Hepatic stellate cell (primary cell): ENCODE results near the gene NFE2.
"Not testable (repeated sequence)": the region's sequence is repeated elsewhere in the genome, so short reads cannot be mapped to it uniquely, and the experiment has no call there.

ENCODE experiments used
- DNase-seq: peaks from one replicate; pipeline ENCODE4 v3.0.0; 2011; ENCODE audit warnings: low spot score

Gene NFE2

DNA sequence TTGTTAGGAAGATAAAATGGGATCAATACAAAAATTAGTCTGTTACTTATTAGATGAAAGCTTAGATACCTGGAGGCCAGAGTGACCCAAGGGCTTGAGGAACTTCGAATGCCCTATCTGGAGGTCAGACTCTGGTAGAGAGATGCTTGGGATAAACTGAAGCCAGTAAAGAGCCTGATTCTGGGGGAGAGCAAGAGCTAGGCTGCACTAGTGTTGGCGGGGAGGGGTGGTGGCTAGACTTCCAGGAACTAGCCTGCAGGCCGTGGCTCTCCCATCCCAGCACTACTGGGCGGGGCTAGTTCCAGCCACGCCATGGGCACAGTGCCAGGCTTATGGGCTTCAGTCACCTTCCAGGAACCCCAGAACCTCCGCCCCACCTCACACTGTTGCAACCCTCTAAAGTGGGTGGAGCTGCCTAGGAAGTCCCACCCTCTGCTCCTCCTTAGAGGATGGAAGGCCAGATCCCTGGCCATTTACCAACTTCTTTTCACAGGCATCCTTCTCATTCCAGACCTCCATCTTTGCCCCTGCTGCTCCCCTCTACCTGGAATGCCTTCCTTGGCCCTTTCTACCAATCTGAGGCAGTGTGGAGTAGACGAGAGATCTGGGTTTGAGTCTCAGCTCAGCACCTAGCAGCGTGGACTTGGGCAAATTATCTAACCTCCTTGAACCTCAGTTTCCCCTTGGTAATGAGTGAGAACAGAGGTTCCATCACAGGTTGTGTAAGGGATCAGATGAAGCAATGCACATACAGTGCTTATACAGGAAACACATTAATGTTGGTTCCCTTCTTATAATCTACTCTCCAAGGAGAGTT is 6.3 kb upstream of the NFE2 start:
- no peak for DNase-seq

DNA sequence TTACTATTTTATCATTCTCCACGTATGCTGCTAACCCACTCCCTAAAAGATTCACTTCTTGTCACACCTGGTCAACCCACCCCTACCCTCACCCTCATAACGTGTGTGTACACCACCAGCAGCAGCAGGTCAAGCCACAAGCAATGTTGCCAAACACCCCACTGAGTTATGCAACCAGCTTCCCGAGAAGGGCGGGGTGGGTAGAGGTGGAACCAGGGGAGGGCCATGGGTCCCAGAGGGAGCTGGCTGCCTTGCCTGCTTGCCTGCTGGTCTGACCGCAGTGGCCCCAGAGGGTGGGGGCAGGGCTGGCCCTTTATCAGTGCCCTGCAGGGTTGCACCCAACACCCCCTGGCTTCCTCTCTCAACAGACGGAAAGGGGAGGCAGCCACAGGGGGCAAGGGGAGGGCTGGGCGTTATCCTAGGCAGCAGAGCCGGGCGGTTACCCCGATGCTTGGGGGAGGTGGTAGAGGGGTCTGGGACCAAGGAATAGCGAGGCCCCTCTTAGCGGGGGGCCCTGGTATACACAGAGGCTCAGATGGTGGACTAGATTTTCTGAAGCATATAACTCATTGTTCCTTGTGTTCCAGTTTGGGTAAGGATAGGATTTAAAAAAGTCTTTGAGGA is 3.5 kb upstream of the NFE2 start:
- peak; percentile 71 for DNase-seq

DNA sequence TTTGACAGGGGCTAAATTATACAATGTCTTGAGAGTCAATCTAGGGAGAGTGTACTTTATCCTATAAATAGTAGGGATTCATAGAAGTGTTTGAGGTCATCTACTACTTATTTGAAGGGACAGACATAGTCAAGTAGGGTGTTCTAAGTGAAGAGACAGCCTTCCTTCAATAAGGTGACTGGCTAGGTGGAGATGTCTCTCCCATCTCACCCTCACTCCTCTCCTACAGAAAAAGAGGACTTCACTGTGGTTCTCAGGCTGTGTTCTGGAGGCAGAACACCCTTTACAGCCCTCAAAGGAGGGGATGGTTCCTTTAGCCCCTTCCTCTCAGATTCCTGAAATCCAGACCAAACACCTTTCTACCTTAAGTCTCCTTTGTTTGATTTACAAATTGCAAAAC is 2.8 kb upstream of the NFE2 start:
- DNase-seq = no peak

DNA sequence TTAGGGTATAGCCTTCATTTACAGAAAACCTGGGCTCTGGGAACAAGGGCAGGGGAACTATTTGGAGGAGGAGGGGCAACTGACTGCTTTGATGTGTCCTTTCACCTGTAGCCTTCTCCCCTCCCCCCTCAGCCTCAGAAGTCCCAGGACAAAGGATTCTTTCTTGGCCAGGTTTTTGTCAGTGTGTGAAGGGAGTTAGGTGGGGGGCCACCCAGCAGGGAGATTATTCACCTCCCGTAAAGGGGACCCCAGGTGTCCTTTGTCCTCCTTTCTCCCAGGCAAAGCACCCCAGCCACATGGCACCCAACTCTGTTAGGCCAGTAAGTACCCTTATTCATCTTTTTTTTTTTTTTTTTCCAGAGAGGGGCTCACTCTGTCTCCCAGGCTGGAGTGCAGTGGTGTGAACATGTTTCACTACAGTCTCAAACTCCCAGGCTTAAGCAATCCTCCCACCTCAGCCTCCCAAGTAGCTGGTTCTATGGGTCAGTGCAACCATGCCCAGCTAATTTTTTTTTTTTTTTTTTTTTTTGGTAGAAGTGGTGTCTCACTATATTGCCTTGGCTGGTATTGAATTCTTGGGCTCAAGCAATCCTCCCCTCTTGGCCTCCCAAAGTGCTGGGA is 723 bp upstream of the NFE2 start:
- DNase-seq = no peak

DNA sequence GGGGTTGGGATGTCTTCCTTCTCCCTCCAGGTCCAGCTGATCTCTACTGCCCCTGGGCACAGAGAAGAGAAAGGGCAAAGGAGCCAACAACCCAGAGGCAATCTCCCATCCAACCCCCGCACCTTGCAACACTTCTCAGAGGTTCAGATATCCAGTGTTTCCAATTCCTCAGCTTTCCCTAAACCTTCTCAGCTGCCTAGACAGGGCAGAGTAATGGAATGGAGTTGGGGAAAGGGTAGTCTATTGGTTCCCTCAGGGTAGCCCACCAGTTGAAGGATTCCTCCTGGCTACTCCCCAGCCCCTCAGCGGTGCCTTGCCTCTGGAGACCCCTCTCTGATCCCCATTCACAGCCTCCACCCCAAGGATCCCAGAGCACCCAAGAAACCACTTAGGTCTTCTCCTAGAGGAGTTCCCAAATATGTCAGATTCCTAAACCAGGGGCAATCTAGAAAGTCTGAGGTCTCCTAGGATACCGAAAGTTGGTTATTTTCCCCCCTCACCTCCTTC is 537 bp downstream of the NFE2 start:
- DNase-seq = no peak

DNA sequence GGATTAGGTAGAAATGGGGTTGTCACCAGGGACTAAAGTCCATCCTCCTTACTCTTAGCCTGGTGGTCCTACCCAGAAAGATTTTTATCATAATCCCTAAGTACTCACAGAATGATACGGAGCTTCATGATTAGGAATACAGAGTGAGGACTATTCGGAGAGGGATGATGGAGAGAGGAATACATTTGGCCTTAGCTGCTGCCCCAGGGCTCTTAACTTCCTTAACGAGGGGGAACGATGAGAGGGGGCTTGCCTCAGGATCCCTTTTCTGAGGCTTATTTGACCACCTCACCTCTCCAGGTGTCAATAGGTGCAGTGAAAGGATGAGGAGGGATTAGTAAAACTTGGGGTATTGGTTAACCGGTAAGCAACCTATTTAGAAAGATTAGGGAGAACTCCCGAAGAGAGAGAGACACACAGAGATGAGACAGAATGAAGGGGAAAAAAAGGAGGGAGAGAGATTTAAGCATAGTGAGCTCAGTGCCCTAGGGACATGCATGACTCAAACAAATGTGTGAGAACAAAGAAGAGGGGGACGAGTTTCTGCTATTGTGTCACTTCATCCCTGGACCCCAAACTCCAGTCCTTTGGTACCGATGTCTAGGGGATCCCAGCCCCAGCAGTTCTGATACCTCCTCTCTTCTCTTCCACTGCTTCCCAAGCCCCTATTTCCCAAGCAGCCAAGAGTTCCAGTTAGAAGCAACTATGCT is 1.1 kb downstream of the NFE2 start:
- no peak for DNase-seq

DNA sequence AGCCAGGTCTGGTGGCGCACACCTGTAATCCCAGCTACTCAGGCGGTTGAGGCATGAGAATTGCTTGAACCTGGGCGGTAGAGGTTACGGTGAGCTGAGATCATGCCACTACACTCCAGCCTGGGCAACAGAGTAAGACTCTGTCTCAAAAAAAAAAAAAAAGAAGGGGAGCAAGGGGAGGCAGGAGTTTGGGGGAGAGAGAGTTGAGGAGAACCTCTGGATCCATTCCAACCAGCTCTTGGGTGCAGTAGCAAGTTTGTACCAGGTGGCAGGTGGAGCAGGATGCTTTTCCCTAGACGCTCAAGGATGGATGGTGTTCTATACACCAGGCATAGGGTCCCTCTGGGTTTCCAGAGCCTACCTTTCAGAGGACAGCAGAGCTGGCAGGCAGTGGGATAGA is 1.9 kb downstream of the NFE2 start:
- no peak for DNase-seq

DNA sequence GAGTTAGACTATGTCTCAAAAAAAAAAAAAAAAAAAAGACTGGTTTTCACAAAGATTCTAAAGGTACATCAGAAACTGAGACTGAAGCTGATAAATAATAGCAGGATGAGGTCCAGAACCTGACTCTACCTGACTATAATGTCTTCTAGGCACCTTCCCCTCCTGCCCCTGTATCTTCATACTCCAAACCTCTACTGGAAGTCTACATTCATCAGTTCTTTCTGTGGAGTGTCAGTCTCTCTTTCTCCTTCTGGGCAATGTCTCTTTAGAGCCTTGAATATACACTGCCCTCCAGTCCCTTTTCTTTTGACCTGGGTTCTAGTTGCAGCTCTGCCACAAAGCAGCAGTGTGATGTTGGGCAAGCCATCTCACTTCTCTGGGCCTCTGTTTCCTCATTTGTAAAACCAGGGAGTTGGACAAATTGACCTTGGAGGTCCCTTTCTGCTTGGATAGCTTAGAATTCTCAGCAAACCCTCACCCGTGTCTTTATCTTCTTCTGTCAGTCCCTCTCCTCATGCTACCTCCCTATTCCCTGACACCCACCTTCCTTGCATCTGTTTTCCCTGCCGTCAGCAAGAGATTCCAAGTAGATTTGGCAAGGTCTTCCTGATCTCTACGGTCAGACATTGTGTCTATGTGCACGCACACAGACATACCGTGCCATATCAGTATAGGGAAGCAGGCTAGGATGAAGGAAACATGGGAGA is 4.3 kb downstream of the NFE2 start:
- DNase-seq = no peak

DNA sequence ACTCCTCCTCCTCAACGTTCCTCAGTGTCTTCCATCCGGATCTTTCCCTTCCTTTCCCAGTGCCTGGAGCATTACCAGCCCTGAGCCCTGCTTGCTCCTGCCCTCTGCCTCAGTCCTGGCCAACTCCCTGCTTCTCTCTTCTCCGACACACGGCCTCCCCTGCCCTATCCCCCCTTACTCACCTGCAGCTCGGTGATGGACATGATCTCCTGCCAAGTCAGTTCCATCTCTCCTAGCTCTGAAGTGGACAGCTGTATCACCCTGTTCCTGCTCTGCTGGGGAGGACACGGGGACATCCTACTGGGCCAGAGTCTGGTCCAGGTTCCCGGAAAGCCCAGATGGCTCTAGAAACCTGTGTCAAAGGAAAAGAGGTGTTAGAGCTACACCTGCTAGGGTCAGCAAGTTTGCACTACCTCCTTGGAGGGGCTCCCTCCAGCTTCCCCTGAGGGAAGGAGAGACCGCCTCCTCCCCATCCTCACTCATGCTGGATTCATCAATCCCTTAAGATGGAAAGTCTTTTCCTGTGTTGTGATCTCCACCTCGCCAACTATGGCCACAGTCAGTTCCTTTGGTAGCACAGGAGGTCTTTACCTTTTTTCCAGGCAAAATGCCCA is 5.8 kb downstream of the NFE2 start:
- no peak for DNase-seq

DNA sequence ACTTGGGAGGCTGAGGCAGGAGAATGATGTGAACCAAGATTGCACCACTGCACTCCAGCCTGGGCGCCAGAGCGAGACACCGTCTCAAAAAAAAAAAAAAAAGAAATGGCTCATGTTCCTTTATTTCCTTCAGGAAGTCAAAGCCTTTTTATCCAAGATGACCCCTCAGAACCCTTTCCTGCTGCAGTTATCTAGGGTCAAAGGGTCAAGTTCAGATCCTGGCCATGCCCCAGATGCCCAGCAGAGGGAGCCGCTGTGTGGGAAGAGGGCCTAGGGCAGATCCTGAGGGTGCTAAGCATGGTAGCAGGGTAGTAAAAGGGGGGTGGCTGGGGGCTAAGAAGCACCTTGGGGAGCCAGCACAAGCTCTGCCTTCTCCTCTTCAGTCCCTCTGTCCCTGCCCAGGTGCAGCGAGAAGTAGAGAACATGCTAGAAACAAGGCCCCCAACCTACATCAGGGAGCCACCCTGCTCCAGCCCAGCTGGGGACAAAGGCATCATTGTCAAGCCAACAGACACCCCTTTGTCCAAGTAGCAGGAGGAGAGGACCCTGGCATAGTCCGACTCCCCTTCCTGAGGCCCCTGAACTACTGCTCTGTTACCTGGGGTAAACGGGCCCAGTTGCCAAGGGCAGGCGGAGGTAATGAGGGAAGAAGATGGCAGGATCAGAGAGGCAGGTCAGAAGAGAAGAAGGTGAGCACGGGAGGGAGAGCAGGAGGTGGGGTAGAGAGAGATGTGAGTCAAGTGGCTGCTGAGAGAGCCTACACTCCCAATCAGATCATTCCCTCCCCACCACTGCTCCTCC is 6.5 kb downstream of the NFE2 start:
- DNase-seq = peak; percentile 64

DNA sequence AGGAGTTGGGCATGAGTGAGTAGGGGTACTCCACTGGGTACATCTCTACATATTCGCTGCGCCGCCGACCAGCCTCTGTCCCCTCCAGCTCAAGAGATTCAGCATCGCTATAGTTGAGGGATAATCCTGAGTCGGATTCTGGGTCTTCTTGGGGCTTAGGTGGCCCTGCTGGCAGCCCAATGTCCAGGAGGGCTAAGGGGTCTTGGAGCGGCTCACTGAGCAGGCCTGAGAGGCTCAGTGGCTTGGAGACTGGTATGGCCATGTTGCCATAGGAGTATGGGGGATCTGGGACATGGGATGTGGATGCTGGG is 7.9 kb downstream of the NFE2 start:
- no peak for DNase-seq

DNA sequence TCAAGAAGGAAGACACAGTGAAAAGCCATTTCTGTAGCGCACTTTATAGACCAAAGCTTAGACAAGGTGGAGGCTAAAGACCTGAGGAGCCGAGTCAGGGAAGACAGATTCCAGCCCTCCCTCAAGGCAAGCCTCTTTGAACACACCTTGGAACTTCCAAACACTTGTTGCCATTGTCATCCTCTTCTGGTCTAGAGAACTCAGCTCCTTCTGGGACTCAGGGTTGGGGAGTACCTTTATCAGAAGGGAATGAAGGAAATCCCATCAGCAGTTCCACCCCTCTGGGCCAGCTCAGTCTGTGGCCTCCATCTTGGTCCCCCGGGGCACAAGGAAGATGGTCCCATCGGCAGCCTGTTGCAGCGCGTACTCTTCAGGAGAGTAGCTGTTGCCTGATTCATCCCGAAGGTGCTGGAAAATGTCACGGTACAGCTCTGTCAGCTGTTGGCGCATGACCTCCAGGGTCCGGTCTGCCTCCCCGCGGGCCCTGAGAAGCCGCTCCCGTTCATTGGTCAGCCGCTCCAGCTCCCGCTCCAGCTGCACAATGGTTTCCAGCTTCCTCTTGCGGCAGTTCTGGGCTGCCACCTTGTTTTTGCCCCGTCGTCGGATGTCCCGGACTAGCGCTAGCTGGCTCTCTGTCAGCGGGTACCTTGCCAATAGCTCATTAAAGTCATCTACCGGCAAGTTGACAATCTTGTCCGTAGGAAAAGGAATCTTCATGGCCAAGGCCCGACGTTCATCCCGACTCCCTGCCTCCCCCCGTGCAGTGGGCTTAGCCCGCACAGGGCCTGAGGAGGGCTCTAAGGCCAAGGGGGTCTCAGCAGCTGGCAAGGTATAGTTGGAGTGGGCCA is 8.5 kb downstream of the NFE2 start:
- DNase-seq = no peak

DNA sequence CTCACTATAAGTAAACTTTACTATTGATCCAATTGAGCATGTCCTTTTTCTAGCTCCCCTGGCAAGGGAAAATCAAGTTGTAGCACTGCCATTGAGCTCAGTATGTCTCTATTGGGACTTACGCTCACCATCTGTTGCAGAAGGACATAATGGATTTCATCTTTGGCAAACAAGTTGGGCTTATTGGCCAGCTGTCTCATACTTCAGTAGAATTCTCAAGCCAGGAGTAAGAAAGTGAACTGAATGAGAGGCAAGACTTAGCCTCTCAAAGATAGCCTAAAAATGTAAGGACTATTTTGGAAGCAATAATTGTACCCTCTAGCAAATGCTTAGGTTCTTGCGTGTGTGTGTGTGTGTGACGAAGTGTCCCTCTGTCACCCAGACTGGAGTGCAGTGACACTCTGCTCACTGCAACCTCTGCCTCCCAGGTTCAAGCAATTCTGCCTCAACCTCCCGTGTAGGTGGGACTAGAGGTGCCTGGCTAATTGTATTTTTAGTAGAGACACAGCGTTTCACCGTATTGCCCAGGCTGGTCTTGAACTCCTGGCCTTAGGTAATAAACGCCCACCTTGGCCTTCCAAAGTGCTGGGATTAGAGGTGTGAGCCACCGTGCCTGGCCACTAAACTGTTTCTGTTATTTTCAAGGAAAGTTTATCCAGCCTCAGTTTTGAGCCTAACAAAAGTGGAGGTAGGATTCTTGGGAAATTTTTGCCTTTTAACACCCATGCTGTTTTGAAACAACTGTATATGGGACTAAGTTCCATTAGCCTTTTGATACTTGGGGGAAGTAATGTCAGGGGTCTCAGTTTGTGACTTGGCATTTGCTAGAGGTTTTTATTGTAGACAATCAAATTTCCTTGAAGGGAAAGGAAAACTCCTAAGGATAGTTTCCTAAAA is 13.3 kb downstream of the NFE2 start:
- DNase-seq = no peak

DNA sequence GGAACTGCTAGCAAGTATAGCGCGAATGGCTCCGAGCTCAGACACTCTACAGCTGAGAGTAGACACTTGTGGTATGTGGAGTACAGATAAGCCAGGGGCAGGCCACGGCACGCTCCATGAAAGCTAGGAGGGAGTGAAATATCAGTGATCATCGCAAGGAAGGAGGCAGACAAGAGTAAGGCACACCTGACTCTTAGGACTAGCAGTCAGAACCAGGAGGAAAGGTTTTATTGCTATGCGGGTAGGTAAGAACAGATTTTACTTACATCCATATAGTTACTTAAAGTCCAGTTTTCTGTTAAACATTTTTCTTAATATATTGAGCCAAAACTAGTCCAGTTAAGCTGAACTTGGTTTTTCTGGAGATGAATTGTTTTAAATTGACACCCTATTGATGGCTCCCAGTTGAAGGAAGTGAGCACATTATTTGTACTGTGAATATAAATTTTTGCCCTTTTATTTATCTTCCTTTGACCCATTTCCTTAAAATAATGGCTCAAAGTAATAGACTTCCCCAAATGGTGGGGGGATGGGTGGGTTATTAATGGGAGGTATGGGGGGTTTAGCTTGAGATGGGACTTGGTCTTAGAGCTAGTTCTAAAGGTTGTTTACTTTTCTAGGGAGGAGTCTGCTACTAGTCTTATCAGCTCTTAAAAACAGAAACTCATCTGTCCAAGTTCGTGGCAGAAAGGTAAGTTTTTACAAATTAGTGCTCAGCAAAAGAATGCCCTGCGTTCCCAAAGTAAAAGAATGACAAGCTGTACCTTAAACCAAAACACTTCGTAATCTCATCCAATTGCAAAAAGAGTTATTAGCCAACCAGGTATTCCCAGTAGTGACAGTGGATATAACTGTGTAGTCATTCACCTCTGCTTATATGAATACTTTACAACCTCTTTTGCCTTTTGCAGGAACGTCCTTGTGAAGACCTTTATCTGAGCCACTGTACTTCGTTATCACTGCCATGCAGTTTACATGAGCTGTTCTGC is 14.5 kb downstream of the NFE2 start:
- no peak for DNase-seq

DNA sequence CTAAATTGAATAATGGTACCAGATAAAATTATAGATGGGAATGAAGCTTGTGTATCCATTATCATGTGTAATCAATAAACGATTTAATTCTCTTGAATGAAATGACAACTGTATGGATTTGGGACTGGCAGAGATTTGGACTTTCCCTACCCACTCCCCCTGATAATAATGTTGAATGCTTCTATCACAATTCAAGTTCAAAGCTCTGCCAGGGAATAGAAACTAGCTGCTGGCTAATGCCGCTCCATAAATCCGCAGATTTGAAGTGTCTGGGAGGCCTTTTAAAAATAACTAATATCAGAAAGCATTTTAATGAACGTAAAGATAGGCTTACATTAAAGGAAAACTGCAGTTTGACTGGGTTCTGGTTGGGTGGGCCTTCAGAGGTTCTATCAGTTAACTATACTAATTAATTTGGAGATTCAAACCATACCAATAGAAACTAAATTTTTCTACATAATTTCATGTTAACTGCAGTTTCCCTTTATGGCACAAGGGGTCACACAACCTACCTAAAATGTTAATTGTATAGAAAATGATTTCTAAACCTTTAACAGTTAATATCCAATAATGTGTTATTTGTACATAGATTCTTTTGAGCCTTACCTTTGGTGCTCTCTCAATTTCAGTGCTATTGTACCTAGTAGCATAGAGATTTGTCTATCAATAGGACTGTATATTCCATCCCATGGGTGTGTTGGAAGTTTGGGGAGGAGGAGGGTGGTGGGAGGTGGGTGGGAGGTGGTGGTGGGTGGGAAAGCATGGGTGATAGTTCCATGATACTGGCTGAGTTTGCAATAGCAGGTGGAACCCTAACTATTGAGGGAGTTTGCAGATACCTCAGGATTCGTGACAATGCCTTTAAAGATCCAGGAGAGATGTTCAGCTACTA is 15.4 kb downstream of the NFE2 start:
- no peak for DNase-seq

DNA sequence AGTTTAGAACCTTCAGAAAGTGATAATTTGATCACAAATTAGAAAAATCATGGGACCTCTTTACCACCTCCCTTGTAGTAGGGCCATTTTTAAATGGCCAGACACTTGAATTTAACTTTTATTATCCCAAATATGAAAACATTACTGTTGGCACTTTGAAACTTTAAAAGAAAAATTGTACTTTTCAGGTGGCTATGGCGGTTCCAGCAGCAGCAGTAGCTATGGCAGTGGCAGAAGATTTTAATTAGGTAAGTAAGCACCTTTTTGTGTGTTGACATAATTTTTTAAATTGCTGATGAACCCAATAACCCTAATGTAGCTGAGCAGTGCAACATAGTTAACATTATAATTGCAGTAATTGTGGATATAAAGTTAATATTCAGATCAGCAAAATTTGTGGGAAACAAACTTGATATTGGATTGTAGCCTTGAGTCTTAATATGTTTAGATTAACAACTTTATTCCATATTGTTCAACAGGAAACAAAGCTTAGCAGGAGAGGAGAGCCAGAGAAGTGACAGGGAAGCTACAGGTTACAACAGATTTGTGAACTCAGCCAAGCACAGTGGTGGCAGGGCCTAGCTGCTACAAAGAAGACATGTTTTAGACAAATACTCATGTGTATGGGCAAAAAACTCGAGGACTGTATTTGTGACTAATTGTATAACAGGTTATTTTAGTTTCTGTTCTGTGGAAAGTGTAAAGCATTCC is 16.6 kb downstream of the NFE2 start:
- not testable (repeated sequence) for DNase-seq
